H1 (cell line): ENCODE measurements around the gene TIMD4. TPM values are rescaled to one million over a fixed set of nuclear protein-coding genes. Genes with fewer than 3 reads are reported as not detected.

Source experiments
- CTCF ChIA-PET: fragments of 300-600 bp; sonication (Branson Sonifier 250); formaldehyde crosslinking; loops from one replicate; lab custom pipeline; 2021; ENCODE audit not compliant: partially characterized antibody; lab: Charles Lee
- POLR2A ChIA-PET: fragments of 300-600 bp; sonication (Branson Sonifier 250); formaldehyde crosslinking; loops from one replicate; lab custom pipeline; 2021; ENCODE audit warnings: inconsistent platforms; ENCODE audit not compliant: partially characterized antibody; lab: Charles Lee
- DNase-seq, 2 experiments: peaks; one replicate each; pipeline versions ENCODE4 v3.0.0 to v3.0.0-alpha.2; 2010 to 2022; ENCODE audit warnings: low spot score in 2 of 2, low read depth in 1 of 2, mixed read lengths in 1 of 2
- FAIRE-seq: peaks from 2 replicates; lab custom pipeline; 2011; peaks lifted over from hg19 to GRCh38; lab: Jason Lieb, UNC
- H2AFZ ChIP-seq: 2 replicates; pipeline ENCODE4 v1.8.1; 2012; ENCODE audit warnings: low read length, inconsistent platforms
- H2AK5ac ChIP-seq: 2 replicates; pipeline ENCODE4 v1.6.1; 2013; ENCODE audit warnings: low read depth, low read length
- H2BK120ac ChIP-seq: replicated peaks from 2 replicates; pipeline ENCODE3; 2013; ENCODE audit warnings: low read depth, low read length, inconsistent platforms
- H2BK12ac ChIP-seq: 2 replicates; pipeline ENCODE4 v1.6.1; 2013; ENCODE audit warnings: low read depth, low read length
- H2BK15ac ChIP-seq: 2 replicates; pipeline ENCODE4 v1.6.1; 2013; ENCODE audit warnings: low read length
- H2BK20ac ChIP-seq: 2 replicates; pipeline ENCODE4 v1.6.1; 2013; ENCODE audit warnings: low read length
- H2BK5ac ChIP-seq: 2 replicates; pipeline ENCODE4 v1.6.1; 2013; ENCODE audit warnings: low read depth, low read length
- H3K14ac ChIP-seq: 2 replicates; pipeline ENCODE4 v1.6.1; 2013; ENCODE audit warnings: inconsistent platforms; ENCODE audit not compliant: insufficient read length
- H3K18ac ChIP-seq: 2 replicates; pipeline ENCODE4 v1.6.1; 2013; ENCODE audit warnings: low read length; ENCODE audit errors: extremely low read depth
- H3K23ac ChIP-seq: 2 replicates; pipeline ENCODE4 v1.6.1; 2013; ENCODE audit warnings: inconsistent platforms; ENCODE audit not compliant: insufficient read length
- H3K23me2 ChIP-seq: 2 replicates; pipeline ENCODE4 v1.6.1; 2013; ENCODE audit warnings: low read depth, low read length
- H3K27ac ChIP-seq: 2 replicates; pipeline ENCODE4 v1.6.1; 2011; ENCODE audit warnings: low read depth, low read length, inconsistent platforms
- H3K27me3 ChIP-seq, 4 experiments: replicated peaks in 1 of 4; 1 replicate in 1 of 4; 2 replicates in 3 of 4; pipeline versions ENCODE4 v1.6.1 to v1.8.1; 2011 to 2013; ENCODE audit warnings: low read length in 3 of 4, mild to moderate bottlenecking in 3 of 4, inconsistent platforms in 2 of 4, mixed read lengths in 2 of 4, moderate library complexity in 1 of 4; ENCODE audit not compliant: control insufficient read depth in 3 of 4, insufficient read depth in 3 of 4; ENCODE audit errors: extremely low read depth in 1 of 4
- H3K36me3 ChIP-seq, 4 experiments: 2 replicates each; pipeline versions ENCODE4 v1.6.1 to v1.8.1; 2011 to 2013; ENCODE audit warnings: mild to moderate bottlenecking in 4 of 4, low read length in 3 of 4, moderate library complexity in 2 of 4, control low read depth in 1 of 4, inconsistent platforms in 1 of 4; ENCODE audit not compliant: insufficient read depth in 4 of 4, control insufficient read depth in 2 of 4
- H3K4ac ChIP-seq: replicated peaks from 2 replicates; pipeline ENCODE3; 2013; ENCODE audit warnings: low read length, low read depth, mixed read lengths, inconsistent platforms; ENCODE audit not compliant: insufficient read length
- H3K4me1 ChIP-seq, 4 experiments: replicated peaks in 1 of 4; 1 replicate in 1 of 4; 2 replicates in 3 of 4; pipeline versions ENCODE4 v1.6.1 to v1.8.1; 2011 to 2013; ENCODE audit warnings: low read length in 3 of 4, inconsistent platforms in 2 of 4, mixed read lengths in 1 of 4; ENCODE audit not compliant: insufficient read depth in 4 of 4, control insufficient read depth in 3 of 4
- H3K4me2 ChIP-seq, 2 experiments: 2 replicates each; pipeline versions ENCODE4 v1.6.1 to v1.8.1; 2011 to 2013; ENCODE audit warnings: low read depth in 2 of 2, low read length in 2 of 2, control low read depth in 1 of 2, inconsistent platforms in 1 of 2, mild to moderate bottlenecking in 1 of 2; ENCODE audit not compliant: insufficient read depth in 1 of 2
- H3K4me3 ChIP-seq, 4 experiments: fragments of 200-600, 300-600 bp in 1 of 4; sonication (generic), shearing (Covaris generic), sonication (Bioruptor Twin) in 1 of 4; 2 replicates each; pipeline versions ENCODE4 v1.5.1 to v1.8.1; 2011 to 2016; ENCODE audit warnings: low read length in 4 of 4, low read depth in 3 of 4, control low read depth in 2 of 4, inconsistent platforms in 2 of 4, mild to moderate bottlenecking in 2 of 4, mixed read lengths in 1 of 4, moderate library complexity in 1 of 4; ENCODE audit not compliant: insufficient read depth in 2 of 4; ENCODE audit errors: extremely low read depth in 1 of 4
- H3K56ac ChIP-seq: replicated peaks from 2 replicates; pipeline ENCODE3; 2013; ENCODE audit warnings: low read depth, mild to moderate bottlenecking, mixed read lengths, low read length, inconsistent platforms; ENCODE audit not compliant: insufficient read length
- H3K79me1 ChIP-seq: 2 replicates; pipeline ENCODE4 v1.6.1; 2013; ENCODE audit warnings: low read depth, low read length, control low read depth
- H3K79me2 ChIP-seq, 2 experiments: 2 replicates each; pipeline versions ENCODE4 v1.6.1 to v1.8.1; 2012 to 2013; ENCODE audit warnings: low read length in 2 of 2, mild to moderate bottlenecking in 2 of 2, inconsistent platforms in 1 of 2; ENCODE audit not compliant: insufficient read depth in 2 of 2, control insufficient read depth in 1 of 2
- H3K9ac ChIP-seq, 4 experiments: replicated peaks in 1 of 4; 1 replicate in 1 of 4; 2 replicates in 3 of 4; pipeline versions ENCODE4 v1.6.1 to v1.8.1; 2011 to 2013; ENCODE audit warnings: low read depth in 3 of 4, low read length in 3 of 4, control low read depth in 2 of 4, mild to moderate bottlenecking in 2 of 4, moderate library complexity in 2 of 4, inconsistent platforms in 1 of 4; ENCODE audit errors: extremely low read depth in 1 of 4
- H3K9me3 ChIP-seq, 2 experiments: 2 replicates each; pipeline versions ENCODE4 v1.6.1 to v1.8.1; 2012 to 2013; ENCODE audit warnings: mild to moderate bottlenecking in 2 of 2, moderate library complexity in 2 of 2, control low read depth in 1 of 2, inconsistent platforms in 1 of 2, low read depth in 1 of 2, low read length in 1 of 2, mixed read lengths in 1 of 2; ENCODE audit not compliant: insufficient read depth in 2 of 2
- H4K20me1 ChIP-seq, 2 experiments: replicated peaks in 1 of 2; 2 replicates each; pipeline versions ENCODE3 to v1.8.1; 2011 to 2013; ENCODE audit warnings: inconsistent platforms in 2 of 2, low read length in 2 of 2, mild to moderate bottlenecking in 1 of 2; ENCODE audit not compliant: insufficient read depth in 2 of 2, control insufficient read depth in 1 of 2
- H4K5ac ChIP-seq: 2 replicates; pipeline ENCODE4 v1.6.1; 2013; ENCODE audit warnings: low read length, low read depth, mixed read lengths, inconsistent platforms; ENCODE audit not compliant: insufficient read length
- H4K8ac ChIP-seq: 2 replicates; pipeline ENCODE4 v1.8.0; 2013; ENCODE audit warnings: mild to moderate bottlenecking, moderate library complexity, low read length, inconsistent platforms; ENCODE audit not compliant: insufficient read depth; ENCODE audit errors: extremely low read depth
- H4K91ac ChIP-seq: replicated peaks from 2 replicates; pipeline ENCODE3; 2013; ENCODE audit warnings: low read length, mixed read lengths, inconsistent platforms; ENCODE audit not compliant: insufficient read length
- BCL11A ChIP-seq, 2 experiments: IDR thresholded peaks; one replicate each; pipeline ENCODE4 v1.6.1; 2011; ENCODE audit warnings: low read depth in 2 of 2, low read length in 2 of 2, mild to moderate bottlenecking in 2 of 2
- CTCF ChIP-seq, 3 experiments: IDR thresholded peaks; 1 replicate in 2 of 3; 2 replicates in 1 of 3; pipeline versions ENCODE4 v1.5.1 to v1.6.1; 2011; ENCODE audit warnings: low read length in 3 of 3, mild to moderate bottlenecking in 3 of 3, inconsistent platforms in 2 of 3, low read depth in 1 of 3, moderate library complexity in 1 of 3; ENCODE audit not compliant: insufficient read depth in 1 of 3; ENCODE audit errors: control extremely low read depth in 1 of 3
- HDAC2 ChIP-seq, 2 experiments: fragments of 300-600 bp in 1 of 2; sonication (generic) in 1 of 2; IDR thresholded peaks; 2 replicates each; pipeline ENCODE4 v1.6.1; 2011 to 2012; ENCODE audit warnings: low read depth in 2 of 2, low read length in 2 of 2, mild to moderate bottlenecking in 2 of 2, moderate library complexity in 2 of 2, borderline replicate concordance in 1 of 2, inconsistent platforms in 1 of 2
- JUND ChIP-seq: IDR thresholded peaks from 2 replicates; pipeline ENCODE4 v1.6.1; 2011; ENCODE audit warnings: mild to moderate bottlenecking, improper control_type of control experiment, low read length
- KDM1A ChIP-seq: fragments of 200-600, 300-600 bp; sonication (generic); IDR thresholded peaks from 2 replicates; pipeline ENCODE4 v1.7.1; 2016; ENCODE audit warnings: mild to moderate bottlenecking, low read length, borderline replicate concordance
- RXRA ChIP-seq: IDR thresholded peaks from 2 replicates; pipeline ENCODE4 v1.6.1; 2011; ENCODE audit warnings: low read depth, mild to moderate bottlenecking, low read length, moderate library complexity; ENCODE audit not compliant: insufficient read depth
- SAP30 ChIP-seq: fragments of 300-600 bp; sonication (generic); IDR thresholded peaks from 2 replicates; pipeline ENCODE4 v1.7.1; 2012; ENCODE audit warnings: low read length, moderate library complexity, mild to moderate bottlenecking, inconsistent platforms; ENCODE audit not compliant: insufficient read depth, insufficient replicate concordance
- WGBS, 2 experiments: shearing (Covaris generic) in 1 of 2; methylation state at CpG; one replicate each; pipeline versions ENCODE4 v1.1.6 to v1.1.7; 2013 to 2015; ENCODE audit warnings: low lambda C conversion rate in 2 of 2, mixed read lengths in 2 of 2, inconsistent platforms in 1 of 2, low coverage in 1 of 2, missing lambda C conversion rate in 1 of 2; ENCODE audit not compliant: insufficient replicate concordance in 2 of 2, insufficient coverage in 1 of 2, insufficient read length in 1 of 2; ENCODE audit errors: extremely low coverage in 1 of 2, missing lambda C conversion rate in 1 of 2; 5-methylcytosine and 5-hydroxymethylcytosine counted together
- polyA plus RNA-seq, 7 experiments: library from polyadenylated mRNA; depleted of rRNA in 3 of 7; stranded (reverse) in 5 of 7; unstranded in 2 of 7; fragments of >200 nt in 5 of 7; fragments of 200-250 nt in 2 of 7; gene quantifications; 1 replicate in 5 of 7; 2 replicates in 1 of 7; 4 replicates in 1 of 7; pipeline versions ENCODE4 v1.2.1 to v1.2.3, GENCODE V29; 2011 to 2013; ENCODE audit warnings: missing spikeins in 2 of 7, mixed read lengths in 2 of 7
- total RNA-seq: library from RNA; stranded (reverse); fragmentation: NEBNext Ultra II Directional; extraction: Animal tissue kit (Norgen Biotek cat#: 25700); gene quantifications from 2 replicates; pipeline ENCODE4 v1.2.1, GENCODE V29; 2021

The TIMD4 gene
- total and polyA plus RNA-seq, 2 of the 8 experiments (the other 6 are each of a cell fraction or from before 2014, with no cell fraction given): not detected

GRCh38 chr5:156893517-156893916 is 69.5 kb downstream of the TIMD4 start:
- Histone ChIP-seq H3K4ac (no peak overlapping the region), H4K91ac (no peak overlapping the region), H2BK12ac (0 out of 2 replicates have a peak overlapping the region, but pooled peaks have one; percentile 44), H2BK20ac (no peak overlapping the region), H3K9ac (no peak overlapping the region), H3K23ac (no peak overlapping the region), H2BK15ac (no peak overlapping the region), H2AK5ac (no peak overlapping the region), H3K4me3 (no peak overlapping the region), H3K27me3 (no peaks in the 10 kb centered on the region), H3K36me3 (no peaks in the 10 kb centered on the region), H3K23me2 (no peaks in the 10 kb centered on the region), H3K9me3 (no peaks in the 10 kb centered on the region), H2AFZ (no peak overlapping the region), H3K14ac (no peak overlapping the region), H3K56ac (no peak overlapping the region), H3K79me1 (no peaks in the 10 kb centered on the region), H3K27ac (no peak overlapping the region), H3K4me2 (no peak overlapping the region), H4K20me1 (no peaks in the 10 kb centered on the region), H3K18ac (0 out of 2 replicates have a peak overlapping the region, but pooled peaks have one; percentile 4), H2BK5ac (no peak overlapping the region), H2BK120ac (no peak overlapping the region), H4K8ac (no peak overlapping the region), H3K79me2 (no peaks in the 10 kb centered on the region), H3K4me1 (no peaks in the 10 kb centered on the region), H4K5ac (no peak overlapping the region)
- DNase-seq: no peak
- POLR2A ChIA-PET: interaction anchor here (0.5 kb wide), 1 partner anchor 41 kb away, joined by 3 read pairs; no protein-coding TSS in a partner anchor
- WGBS, 2 experiments: 75% methylated on average over 1 of the region's 1 CpG; no CpG with 5 or more reads in 1 of the 2 experiments
- TF ChIP-seq JUND: no peak
- no peak for TF ChIP-seq SAP30
- TF ChIP-seq CTCF (IDR thresholded peaks at IDR 0.05; ENCODE audit: control extremely low read depth in 1 of 3, insufficient read depth in 1 of 3, low read depth in 1 of 3, low read length in 3 of 3): no peak
- no peak for TF ChIP-seq KDM1A
- TF ChIP-seq RXRA: no peak
- TF ChIP-seq BCL11A (IDR thresholded peaks at IDR 0.05; ENCODE audit: low read depth in 2 of 2, low read length in 2 of 2): no peak
- TF ChIP-seq HDAC2 (IDR thresholded peaks at IDR 0.05; ENCODE audit: borderline replicate concordance in 1 of 2, low read depth in 2 of 2, low read length in 2 of 2): no peak
- FAIRE-seq: no peak
- CTCF ChIA-PET: interaction anchor here (0.7 kb wide), 1 partner anchor 57 kb away, joined by 4 read pairs; no protein-coding TSS in a partner anchor
